OCI-LY3 (cell line): Measurements from ENCODE around the gene TROAP.
"Not testable (repeated sequence)": the region's sequence is repeated elsewhere in the genome, so short reads cannot be mapped to it uniquely, and the experiment has no call there.

Experiments used
- H2AFZ ChIP-seq: fragments of 200-600, 300-600 bp; shearing (Covaris generic); 2 replicates; pipeline ENCODE4 v1.6.0; 2014; ENCODE audit warnings: antibody characterized with exemption, low read depth, low read length
- H3K27ac ChIP-seq: fragments of 200-600, 300-600 bp; sonication (generic); 2 replicates; pipeline ENCODE4 v1.5.1; 2014; ENCODE audit warnings: mild to moderate bottlenecking, low read length, moderate library complexity, mixed read lengths
- H3K27me3 ChIP-seq: fragments of 200-600, 300-600 bp; sonication (generic); 2 replicates; pipeline ENCODE4 v1.6.1; 2014; ENCODE audit warnings: low read depth, low read length, mixed read lengths
- H3K36me3 ChIP-seq: fragments of 200-600, 300-600 bp; sonication (generic); replicated peaks from 2 replicates; pipeline ENCODE3; 2014; ENCODE audit warnings: low read depth, low read length, mixed read lengths
- H3K4me1 ChIP-seq: fragments of 300-600, 200-600 bp; sonication (generic); 2 replicates; pipeline ENCODE4 v1.6.1; 2014; ENCODE audit warnings: low read length, mixed read lengths
- H3K4me2 ChIP-seq: fragments of 200-600, 300-600 bp; sonication (generic); 2 replicates; pipeline ENCODE4 v1.6.1; 2014; ENCODE audit warnings: low read length, mixed read lengths
- H3K4me3 ChIP-seq: fragments of 300-600, 200-600 bp; sonication (generic); 2 replicates; pipeline ENCODE4 v1.5.1; 2014; ENCODE audit warnings: antibody characterized with exemption, mild to moderate bottlenecking, low read length, moderate library complexity
- H3K79me2 ChIP-seq: fragments of 300-600, 200-600 bp; shearing (Covaris generic); 2 replicates; pipeline ENCODE4 v1.6.1; 2014; ENCODE audit warnings: mild to moderate bottlenecking, low read length, mixed read lengths
- H3K9ac ChIP-seq: fragments of 300-600, 200-600 bp; shearing (Covaris generic); 2 replicates; pipeline ENCODE4 v1.6.0; 2014; ENCODE audit warnings: mild to moderate bottlenecking, low read length, moderate library complexity
- H3K9me3 ChIP-seq: fragments of 200-600, 300-600 bp; shearing (Covaris generic); 2 replicates; pipeline ENCODE4 v1.6.1; 2014; ENCODE audit warnings: low read length, mixed read lengths; ENCODE audit not compliant: insufficient read depth
- H4K20me1 ChIP-seq: fragments of 200-600, 300-600 bp; sonication (generic); 2 replicates; pipeline ENCODE4 v1.6.1; 2016; ENCODE audit warnings: low read length, mixed read lengths; ENCODE audit not compliant: insufficient read depth
- CTCF ChIP-seq: fragments of 200-600, 300-600 bp; sonication (generic); IDR thresholded peaks from 2 replicates; pipeline ENCODE4 v1.5.1; 2014; ENCODE audit warnings: antibody characterized with exemption, low read length, low read depth
- EZH2phosphoT487 ChIP-seq: fragments of 200-600 bp; shearing (Covaris generic); IDR thresholded peaks from 2 replicates; pipeline ENCODE4 v1.6.1; 2018; ENCODE audit warnings: antibody characterized with exemption, mixed run types, low read depth

TROAP gene

GRCh38 chr12:49305762-49306510, 17.1 kb upstream of the TROAP start:
- H3K4me2 ChIP-seq = no peak overlapping the region
- H3K79me2 ChIP-seq = no peaks in the 10 kb centered on the region
- no peak overlapping the region for H3K9ac ChIP-seq
- no peak overlapping the region for H3K27ac ChIP-seq
- no peak for TF ChIP-seq EZH2phosphoT487
- TF ChIP-seq CTCF = no peak
- no peaks in the 10 kb centered on the region for H3K27me3 ChIP-seq
- H3K36me3 ChIP-seq = no peaks in the 10 kb centered on the region
- no peaks in the 10 kb centered on the region for H3K4me1 ChIP-seq
- no peaks in the 10 kb centered on the region for H4K20me1 ChIP-seq
- H3K9me3 ChIP-seq = no peaks in the 10 kb centered on the region
- no peak overlapping the region for H3K4me3 ChIP-seq
- peak overlapping the region; percentile 74; the same call in 1 of the 2 replicates for H2AFZ ChIP-seq

GRCh38 chr12:49309386-49309785, 13.7 kb upstream of the TROAP start:
- Histone ChIP-seq H3K79me2 (no peaks in the 10 kb centered on the region), H3K4me2 (no peak overlapping the region), H3K27me3 (no peaks in the 10 kb centered on the region), H3K4me1 (no peaks in the 10 kb centered on the region), H3K9ac (no peak overlapping the region), H3K27ac (no peak overlapping the region), H3K9me3 (no peaks in the 10 kb centered on the region), H3K36me3 (no peaks in the 10 kb centered on the region), H3K4me3 (no peak overlapping the region), H2AFZ (no peak overlapping the region), H4K20me1 (no peaks in the 10 kb centered on the region)
- TF ChIP-seq CTCF = no peak
- no peak for TF ChIP-seq EZH2phosphoT487

- not testable (repeated sequence) for H3K79me2 ChIP-seq, H3K27ac ChIP-seq, H3K4me2 ChIP-seq, H3K36me3 ChIP-seq, H2AFZ ChIP-seq, H3K4me1 ChIP-seq, H3K9me3 ChIP-seq, H4K20me1 ChIP-seq, H3K27me3 ChIP-seq, H3K9ac ChIP-seq, H3K4me3 ChIP-seq
Observed at GRCh38 chr12:49310451-49311000, 12.5 kb upstream of the TROAP start.

GRCh38 chr12:49314811-49315210, 8.2 kb upstream of the TROAP start:
- Histone ChIP-seq H4K20me1 (no peaks in the 10 kb centered on the region), H3K4me2 (no peak overlapping the region), H3K4me3 (no peak overlapping the region), H3K9me3 (no peaks in the 10 kb centered on the region), H3K36me3 (no peaks in the 10 kb centered on the region), H3K27ac (no peak overlapping the region), H3K27me3 (no peaks in the 10 kb centered on the region), H3K4me1 (no peaks in the 10 kb centered on the region), H3K79me2 (no peaks in the 10 kb centered on the region), H2AFZ (no peak overlapping the region), H3K9ac (no peak overlapping the region)
- TF ChIP-seq CTCF = no peak
- TF ChIP-seq EZH2phosphoT487 = no peak

- H3K9ac ChIP-seq, H2AFZ ChIP-seq, H3K4me3 ChIP-seq, H3K79me2 ChIP-seq, H4K20me1 ChIP-seq, H3K4me1 ChIP-seq, H3K9me3 ChIP-seq, H3K36me3 ChIP-seq, H3K4me2 ChIP-seq, H3K27me3 ChIP-seq, H3K27ac ChIP-seq: not testable (repeated sequence)
Observed at GRCh38 chr12:49317118-49317517, 5.9 kb upstream of the TROAP start.

- H3K9me3 ChIP-seq, H3K27ac ChIP-seq, H3K4me3 ChIP-seq, H4K20me1 ChIP-seq, H3K9ac ChIP-seq, H3K4me2 ChIP-seq, H3K36me3 ChIP-seq, H3K27me3 ChIP-seq, H2AFZ ChIP-seq: not testable (repeated sequence)
- peaks cover 11% of the 10 kb centered on the region for H3K79me2 ChIP-seq
- peaks cover 11% of the 10 kb centered on the region for H3K4me1 ChIP-seq
Observed at GRCh38 chr12:49320411-49321103, 2.5 kb upstream of the TROAP start.
